ENCODE results near the gene ECE1. TPM values are rescaled to one million over a fixed set of nuclear protein-coding genes. Genes with fewer than 3 reads are reported as not detected.
A peak's percentile ranks its signal among the peaks of the same experiment; 100 is the strongest.
"Not testable (repeated sequence)": the region's sequence is repeated elsewhere in the genome, so short reads cannot be mapped to it uniquely, and the experiment has no call there.

The ECE1 gene
- total and polyA plus RNA-seq, 11 donors: 37.3 to 140 (median 59.4) TPM

DNA sequence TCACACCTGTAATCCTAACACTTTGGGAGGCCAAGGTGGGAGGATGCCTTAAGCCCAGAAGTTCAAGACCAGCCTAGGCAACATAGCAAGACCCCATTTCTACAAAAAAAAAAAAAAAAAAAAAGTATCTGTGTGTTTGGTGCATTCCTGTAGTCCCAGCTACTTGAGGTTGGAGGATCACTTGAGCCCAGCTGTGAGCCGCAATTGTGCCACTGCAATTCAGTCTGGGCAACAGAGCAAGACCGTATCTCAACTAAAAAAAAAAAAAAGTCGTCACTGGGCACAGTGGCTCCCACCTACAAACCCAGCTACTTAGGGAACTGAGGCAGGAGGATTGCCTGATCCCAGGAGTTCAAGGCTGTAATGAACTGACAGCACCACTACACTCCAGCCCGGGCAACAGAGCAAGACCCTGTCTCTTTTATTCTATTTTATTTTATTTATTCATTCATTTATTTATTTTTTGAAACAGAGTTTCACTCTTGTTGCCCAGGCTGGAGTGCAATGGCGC lies 105.0 kb downstream of the ECE1 start:
- WGBS, 4 donors: 83 to 97% (median 95%) methylated on average over 5 of the region's 5 CpGs
- TF ChIP-seq, protein P1, sequence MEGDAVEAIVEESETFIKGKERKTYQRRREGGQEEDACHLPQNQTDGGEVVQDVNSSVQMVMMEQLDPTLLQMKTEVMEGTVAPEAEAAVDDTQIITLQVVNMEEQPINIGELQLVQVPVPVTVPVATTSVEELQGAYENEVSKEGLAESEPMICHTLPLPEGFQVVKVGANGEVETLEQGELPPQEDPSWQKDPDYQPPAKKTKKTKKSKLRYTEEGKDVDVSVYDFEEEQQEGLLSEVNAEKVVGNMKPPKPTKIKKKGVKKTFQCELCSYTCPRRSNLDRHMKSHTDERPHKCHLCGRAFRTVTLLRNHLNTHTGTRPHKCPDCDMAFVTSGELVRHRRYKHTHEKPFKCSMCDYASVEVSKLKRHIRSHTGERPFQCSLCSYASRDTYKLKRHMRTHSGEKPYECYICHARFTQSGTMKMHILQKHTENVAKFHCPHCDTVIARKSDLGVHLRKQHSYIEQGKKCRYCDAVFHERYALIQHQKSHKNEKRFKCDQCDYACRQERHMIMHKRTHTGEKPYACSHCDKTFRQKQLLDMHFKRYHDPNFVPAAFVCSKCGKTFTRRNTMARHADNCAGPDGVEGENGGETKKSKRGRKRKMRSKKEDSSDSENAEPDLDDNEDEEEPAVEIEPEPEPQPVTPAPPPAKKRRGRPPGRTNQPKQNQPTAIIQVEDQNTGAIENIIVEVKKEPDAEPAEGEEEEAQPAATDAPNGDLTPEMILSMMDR (IDR thresholded peaks at IDR 0.05): no peak
- no peak for TF ChIP-seq POLR2A (IDR thresholded peaks at IDR 0.05)
- no peak for ATAC-seq
- Histone ChIP-seq H3K27ac (no peak overlapping the region), H3K4me1 (peaks cover 0 to 28% (median 0%) of the 10 kb centered on the region in 12 donors), H3K27me3 (no peaks in the 10 kb centered on the region), H3K36me3 (no peaks in the 10 kb centered on the region), H3K9me3 (no peaks in the 10 kb centered on the region), H3K4me3 (no peak overlapping the region)
- intact Hi-C loops (cut with DNase I): no loop called here
- no peak for DNase-seq

DNA sequence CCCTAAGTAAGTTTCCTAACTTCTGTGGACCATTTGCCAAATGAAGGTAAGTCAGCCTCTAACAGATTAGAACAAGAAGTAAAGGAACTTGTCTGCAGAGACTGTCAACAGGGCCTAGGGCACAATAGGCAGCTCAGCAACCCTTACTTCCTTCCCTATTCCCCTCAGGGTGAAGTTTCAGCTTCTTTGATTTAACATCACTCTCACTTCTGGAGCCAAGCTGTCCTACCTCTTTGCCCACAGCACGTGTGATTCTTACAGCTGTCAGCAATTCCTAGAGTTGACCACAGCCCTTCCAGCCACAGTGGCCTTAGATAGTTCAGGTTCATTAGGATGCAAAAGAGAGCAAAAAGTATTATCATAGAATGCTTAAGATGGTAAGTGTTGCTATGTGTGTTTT lies 106.0 kb downstream of the ECE1 start:
- peak overlapping the region in 1 of 12 donors; percentile 55 for H3K27ac ChIP-seq
- peak in 3 of 4 donors; percentile 38 to 74 (median 66) for ATAC-seq

DNA sequence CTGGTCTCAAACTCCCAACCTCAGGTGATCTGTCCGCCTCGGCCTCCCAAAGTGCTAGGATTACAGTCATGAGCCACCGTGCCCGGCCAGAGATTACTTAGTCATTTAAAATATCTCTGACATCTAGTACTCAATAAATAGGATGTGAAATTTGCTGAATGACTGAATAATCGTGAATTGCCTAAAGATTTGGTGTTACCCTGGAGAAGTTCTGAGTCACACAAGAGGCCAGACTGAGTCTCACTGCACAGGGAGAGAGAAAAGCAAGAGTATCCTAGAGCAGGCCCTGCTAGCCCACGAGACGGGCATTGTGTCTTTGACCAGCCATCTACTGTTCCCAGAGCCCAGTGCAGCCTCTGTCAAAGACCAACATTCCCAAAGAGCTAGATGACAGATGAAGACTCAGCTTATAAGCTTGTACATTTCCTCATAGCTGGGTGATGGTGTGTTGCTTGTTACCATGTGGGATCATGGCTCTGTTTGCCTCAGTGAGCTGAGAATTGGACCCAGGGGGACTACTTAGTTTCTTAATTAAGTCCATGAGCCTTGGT lies 108.0 kb downstream of the ECE1 start:
- TF ChIP-seq, protein P1 (IDR thresholded peaks at IDR 0.05): no peak
- no peak for TF ChIP-seq POLR2A (IDR thresholded peaks at IDR 0.05)
- no peaks in the 10 kb centered on the region for H3K9me3 ChIP-seq
- peak overlapping the region in 1 of 12 donors; percentile 49 for H3K27ac ChIP-seq
- peaks cover 0 to 30% (median under 1%) of the 10 kb centered on the region in 12 donors for H3K4me1 ChIP-seq
- H3K27me3 ChIP-seq: no peaks in the 10 kb centered on the region
- H3K36me3 ChIP-seq: no peaks in the 10 kb centered on the region
- intact Hi-C loops (cut with DNase I): no loop called here
- 87 to 96% (median 91%) methylated on average over 7 of the region's 7 CpGs for WGBS, 4 donors
- ATAC-seq (peak in 1 of 4 donors; percentile 37), DNase-seq (no peak)
- H3K4me3 ChIP-seq: no peak overlapping the region

More for the DNA sequence above, 106.0 kb downstream of the ECE1 start:
- Histone ChIP-seq H3K27me3 (no peaks in the 10 kb centered on the region), H3K4me3 (no peak overlapping the region), H3K9me3 (no peaks in the 10 kb centered on the region), H3K4me1 (peaks cover 0 to 28% (median 0%) of the 10 kb centered on the region in 12 donors), H3K36me3 (no peaks in the 10 kb centered on the region)
- intact Hi-C loops (cut with DNase I): no loop called here
- TF ChIP-seq POLR2A (IDR thresholded peaks at IDR 0.05): no peak
- TF ChIP-seq, protein P1 (IDR thresholded peaks at IDR 0.05): no peak
- DNase-seq: no peak
- 24 to 32% (median 28%) methylated on average over 1 of the region's 1 CpG for WGBS, 4 donors

DNA sequence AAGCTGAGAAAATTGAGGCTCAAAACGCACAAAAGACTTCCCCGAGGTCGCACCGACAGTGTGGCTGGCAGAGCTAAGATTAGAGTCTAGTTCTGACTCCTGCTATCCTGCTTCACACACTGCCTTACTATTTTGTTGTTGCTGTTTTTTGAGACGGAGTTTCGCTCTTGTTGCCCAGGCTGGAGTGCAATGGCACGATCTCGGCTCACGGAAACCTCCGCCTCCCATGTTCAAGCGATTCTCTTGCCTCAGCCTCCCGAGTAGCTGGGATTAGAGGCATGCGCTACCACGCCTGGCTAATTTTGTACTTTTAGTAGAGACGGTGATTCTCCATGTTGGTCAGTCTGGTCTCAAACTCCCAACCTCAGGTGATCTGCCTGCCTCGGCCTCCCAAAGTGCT lies 112.0 kb downstream of the ECE1 start:
- H3K36me3 ChIP-seq, H3K9me3 ChIP-seq, DNase-seq, H3K4me3 ChIP-seq, ATAC-seq, H3K27me3 ChIP-seq, H3K27ac ChIP-seq: not testable (repeated sequence)
- peaks cover 3 to 37% (median 15%) of the 10 kb centered on the region in 12 donors for H3K4me1 ChIP-seq
- intact Hi-C loops (cut with DNase I): loop anchor here in 3 of 10 donors (5.0 to 10.0 kb wide), 3 partner anchors 103 to 391 kb away; partner anchors contain the start of gene HP1BP3 (in 1 of the 3)
- 94 to 97% (median 96%) methylated on average over 16 of the region's 16 CpGs for WGBS, 4 donors

Measured in heart left ventricle (tissue), 16 donors.